ENCODE data around the gene NRK.
"Not testable (repeated sequence)": the region's sequence is repeated elsewhere in the genome, so short reads cannot be mapped to it uniquely, and the experiment has no call there.

NRK gene, protein sequence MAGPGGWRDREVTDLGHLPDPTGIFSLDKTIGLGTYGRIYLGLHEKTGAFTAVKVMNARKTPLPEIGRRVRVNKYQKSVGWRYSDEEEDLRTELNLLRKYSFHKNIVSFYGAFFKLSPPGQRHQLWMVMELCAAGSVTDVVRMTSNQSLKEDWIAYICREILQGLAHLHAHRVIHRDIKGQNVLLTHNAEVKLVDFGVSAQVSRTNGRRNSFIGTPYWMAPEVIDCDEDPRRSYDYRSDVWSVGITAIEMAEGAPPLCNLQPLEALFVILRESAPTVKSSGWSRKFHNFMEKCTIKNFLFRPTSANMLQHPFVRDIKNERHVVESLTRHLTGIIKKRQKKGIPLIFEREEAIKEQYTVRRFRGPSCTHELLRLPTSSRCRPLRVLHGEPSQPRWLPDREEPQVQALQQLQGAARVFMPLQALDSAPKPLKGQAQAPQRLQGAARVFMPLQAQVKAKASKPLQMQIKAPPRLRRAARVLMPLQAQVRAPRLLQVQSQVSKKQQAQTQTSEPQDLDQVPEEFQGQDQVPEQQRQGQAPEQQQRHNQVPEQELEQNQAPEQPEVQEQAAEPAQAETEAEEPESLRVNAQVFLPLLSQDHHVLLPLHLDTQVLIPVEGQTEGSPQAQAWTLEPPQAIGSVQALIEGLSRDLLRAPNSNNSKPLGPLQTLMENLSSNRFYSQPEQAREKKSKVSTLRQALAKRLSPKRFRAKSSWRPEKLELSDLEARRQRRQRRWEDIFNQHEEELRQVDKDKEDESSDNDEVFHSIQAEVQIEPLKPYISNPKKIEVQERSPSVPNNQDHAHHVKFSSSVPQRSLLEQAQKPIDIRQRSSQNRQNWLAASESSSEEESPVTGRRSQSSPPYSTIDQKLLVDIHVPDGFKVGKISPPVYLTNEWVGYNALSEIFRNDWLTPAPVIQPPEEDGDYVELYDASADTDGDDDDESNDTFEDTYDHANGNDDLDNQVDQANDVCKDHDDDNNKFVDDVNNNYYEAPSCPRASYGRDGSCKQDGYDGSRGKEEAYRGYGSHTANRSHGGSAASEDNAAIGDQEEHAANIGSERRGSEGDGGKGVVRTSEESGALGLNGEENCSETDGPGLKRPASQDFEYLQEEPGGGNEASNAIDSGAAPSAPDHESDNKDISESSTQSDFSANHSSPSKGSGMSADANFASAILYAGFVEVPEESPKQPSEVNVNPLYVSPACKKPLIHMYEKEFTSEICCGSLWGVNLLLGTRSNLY (N-terminal part only)

GRCh38 chrX:105822138-105823091 is at the start of gene NRK:
NRK (plus strand) TSS chrX:105822539; CDS start chrX:105822846, 307 bp downstream.
- no peak for DNase-seq

DNA sequence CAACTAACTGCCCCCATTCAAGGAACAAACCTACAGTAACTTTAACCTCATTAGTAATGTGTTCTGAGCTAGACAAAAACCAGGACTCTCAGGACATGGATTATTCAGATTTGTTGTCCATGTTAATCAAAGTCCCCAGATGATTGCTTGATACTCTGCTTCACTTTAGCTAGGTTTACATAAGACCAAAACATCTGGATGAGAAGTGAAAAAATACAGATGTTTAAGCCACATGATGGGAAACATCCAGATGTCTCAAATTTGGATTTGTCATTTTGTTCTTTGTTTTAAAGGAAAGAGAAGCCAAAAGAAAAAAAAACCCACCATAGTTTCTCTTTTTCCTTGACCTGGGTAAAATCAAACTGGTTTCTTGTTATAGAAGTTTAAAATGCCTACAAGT is 48.5 kb upstream of the NRK start:
- DNase-seq = no peak

DNA sequence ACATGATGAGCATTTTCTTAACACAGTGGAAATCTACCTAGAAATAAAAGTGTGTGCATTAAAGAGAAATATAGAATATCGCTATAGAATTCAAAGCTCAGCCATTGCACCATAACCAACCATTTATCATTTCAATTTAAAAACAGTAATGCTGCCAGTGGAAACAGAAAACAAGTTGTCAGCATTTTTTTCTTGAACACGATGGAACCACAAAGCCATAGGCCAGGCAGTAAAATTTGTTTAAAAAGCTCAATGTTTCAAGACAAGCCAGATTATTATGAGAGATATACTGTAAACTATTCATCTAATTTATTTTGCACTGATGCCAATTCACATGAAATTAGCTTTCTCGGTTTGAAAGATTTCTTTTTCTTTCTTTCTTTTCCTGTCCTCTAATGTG is 46.7 kb upstream of the NRK start:
- DNase-seq = no peak

DNA sequence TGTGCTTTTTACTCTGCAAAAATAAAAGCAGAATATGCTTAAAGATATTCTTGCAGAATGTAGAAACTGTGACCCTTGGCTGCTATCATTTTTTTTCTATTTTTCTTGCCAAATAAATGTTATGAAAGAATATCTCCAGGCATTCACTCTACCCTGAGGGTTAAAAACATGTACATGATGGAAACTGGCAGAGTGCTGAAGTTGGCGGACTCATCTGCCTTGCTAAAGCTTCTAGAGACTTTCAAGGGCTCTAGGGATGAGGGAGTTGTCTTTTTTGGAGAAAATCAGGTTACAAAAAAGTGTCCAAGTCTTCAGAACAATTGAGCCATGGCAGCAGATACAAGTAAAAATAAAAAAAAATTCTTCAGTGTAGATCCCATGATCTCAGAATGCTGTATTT is 40.5 kb upstream of the NRK start:
- DNase-seq = no peak

DNA sequence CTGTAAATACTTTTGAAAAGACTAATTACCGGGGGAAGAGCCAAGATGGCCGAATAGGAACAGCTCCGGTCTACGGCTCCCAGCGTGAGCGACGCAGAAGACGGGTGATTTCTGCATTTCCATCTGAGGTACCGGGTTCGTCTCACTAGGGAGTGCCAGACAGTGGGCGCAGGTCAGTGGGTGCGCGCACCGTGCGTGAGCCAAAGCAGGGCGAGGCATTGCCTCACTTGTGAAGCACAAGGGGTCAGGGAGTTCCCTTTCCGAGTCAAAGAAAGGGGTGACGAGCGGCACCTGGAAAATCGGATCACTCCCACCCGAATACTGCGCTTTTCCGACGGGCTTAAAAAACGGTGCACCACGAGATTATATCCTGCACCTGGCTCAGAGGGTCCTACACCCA is 25.5 kb upstream of the NRK start:
- not testable (repeated sequence) for DNase-seq

- DNase-seq = no peak
Measured at GRCh38 chrX:105803891-105804290, 18.4 kb upstream of the NRK start.

DNA sequence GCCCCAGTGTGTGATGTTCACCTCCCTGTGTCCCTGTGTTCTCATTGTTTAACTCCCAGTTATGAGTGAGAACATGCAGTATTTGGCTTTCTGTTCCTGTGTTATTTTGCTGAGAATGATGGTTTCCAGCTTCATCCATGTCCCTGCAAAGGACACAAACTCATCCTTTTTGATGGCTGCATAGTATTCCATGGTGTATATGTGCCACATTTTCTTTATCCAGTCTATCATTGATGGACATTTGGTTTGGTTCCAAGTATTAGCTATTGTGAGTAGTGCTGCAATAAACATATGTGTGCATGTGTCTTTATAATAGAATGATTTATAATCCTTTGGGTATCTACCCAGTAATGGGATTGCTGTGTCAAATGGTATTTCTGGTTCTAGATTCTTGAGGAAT is 16.7 kb upstream of the NRK start:
- DNase-seq = not testable (repeated sequence)

- no peak for DNase-seq
Measured at GRCh38 chrX:105816517-105816916, 5.8 kb upstream of the NRK start.

DNA sequence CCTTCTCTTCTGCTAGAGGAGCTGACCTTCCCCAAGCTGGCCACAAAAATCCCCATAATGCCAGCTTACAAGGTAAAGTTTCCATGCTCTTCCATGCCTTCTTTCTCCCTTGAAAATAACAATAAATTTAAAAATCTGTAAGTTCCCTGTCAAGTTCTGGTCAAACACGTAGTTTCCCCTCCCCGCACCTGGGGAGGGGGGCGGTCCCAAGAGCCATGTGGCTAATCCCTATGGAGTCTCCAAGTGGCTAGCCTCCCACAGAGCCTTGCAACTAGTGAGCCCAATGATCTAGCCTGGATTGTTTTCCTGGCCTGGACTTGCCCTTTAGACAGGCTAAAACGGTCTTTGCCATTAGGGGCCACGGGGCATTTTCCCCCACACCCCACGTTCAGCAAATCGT is 2.1 kb upstream of the NRK start:
- no peak for DNase-seq

DNA sequence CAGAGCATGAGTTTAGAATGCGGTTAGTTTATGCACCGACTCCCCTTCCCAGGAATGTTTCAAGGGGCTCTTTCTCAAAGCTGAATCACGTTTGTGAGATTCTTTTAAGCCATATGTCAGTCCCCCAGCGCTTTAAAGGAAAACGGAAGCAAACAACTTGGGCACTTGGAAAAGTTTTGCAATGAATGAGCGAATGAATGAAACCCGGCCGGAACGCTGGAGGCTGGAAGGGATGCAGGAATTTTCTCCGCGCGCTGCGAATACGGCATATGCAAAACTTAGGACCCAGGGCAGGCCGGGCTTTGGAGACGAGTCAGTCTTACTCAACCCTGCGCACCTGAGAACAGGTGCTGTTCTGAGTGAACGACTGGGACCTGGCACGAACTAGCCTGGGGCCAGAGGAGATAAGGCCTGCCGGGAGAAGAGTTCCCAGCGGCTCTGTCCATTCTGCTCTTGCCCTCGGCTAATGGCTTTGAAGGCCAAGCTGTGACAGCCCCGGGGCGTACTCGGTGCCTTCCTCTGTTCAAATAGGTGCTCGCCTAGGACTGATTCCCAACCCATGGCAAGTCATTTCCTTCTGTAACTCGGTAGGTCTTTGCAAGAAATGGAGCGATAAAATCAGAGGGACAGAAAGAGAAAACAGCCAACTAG is 743 bp upstream of the NRK start:
- no peak for DNase-seq

- DNase-seq = no peak
Measured at GRCh38 chrX:105823092-105823455, 735 bp downstream of the NRK start.

DNA sequence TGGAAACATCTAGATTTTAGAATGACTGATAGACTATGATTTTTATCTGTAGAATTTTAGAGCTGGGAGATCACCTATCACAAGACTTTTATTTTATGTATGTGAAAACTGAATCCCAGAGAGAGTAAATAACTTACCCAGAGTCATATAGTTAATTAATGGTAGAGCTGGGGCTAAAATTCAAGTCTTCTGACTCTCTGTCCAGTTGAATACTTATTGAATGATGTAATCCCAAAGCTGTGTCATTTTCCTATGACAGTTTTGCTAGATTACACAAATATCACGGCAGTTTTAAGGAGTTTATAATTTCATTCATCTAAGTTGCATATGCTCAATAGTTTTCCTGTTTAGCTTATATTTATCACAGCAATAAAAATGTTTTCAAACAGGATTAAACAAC is 6.7 kb downstream of the NRK start:
- no peak for DNase-seq

DNA sequence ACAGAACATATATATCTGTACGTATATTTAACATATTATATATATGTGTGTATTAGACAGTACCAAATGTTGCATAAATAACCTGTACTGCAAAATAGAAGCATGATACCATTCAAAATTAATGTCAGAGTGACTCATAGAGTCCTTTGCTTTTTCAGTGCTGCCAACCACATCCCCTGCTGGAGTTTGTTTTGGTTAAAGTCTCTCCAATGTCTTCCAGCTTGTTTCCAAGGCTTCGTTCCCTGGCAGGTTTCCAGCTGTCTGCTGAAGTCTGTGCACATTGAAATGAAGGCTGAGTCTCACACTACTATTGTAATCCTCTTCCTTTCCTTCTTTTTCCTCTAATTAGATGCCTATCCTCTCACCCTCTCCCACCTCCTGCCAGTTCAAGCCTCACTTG is 14.9 kb downstream of the NRK start:
- no peak for DNase-seq

DNA sequence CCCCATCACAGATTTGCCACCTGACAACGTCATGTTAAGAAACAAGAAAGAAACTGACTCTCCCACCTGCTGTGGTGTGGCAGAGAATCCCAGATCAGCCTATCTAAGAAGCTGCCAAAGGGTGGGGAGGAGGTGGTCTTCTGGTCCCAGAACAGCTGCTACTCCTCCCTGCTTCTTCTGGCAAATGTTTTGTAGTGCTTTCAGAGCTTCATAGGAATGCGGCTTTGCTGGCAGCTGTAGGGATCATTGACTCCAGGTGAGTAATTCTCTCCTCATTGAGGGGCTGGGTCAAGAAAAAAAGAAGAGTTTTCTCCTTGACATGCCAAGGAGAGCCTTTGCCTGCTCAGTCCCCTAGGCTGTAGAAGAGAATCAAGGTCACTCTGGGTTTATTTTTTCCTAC is 23.3 kb downstream of the NRK start:
- no peak for DNase-seq

GRCh38 chrX:105850100-105850499 is 27.8 kb downstream of the NRK start:
- not testable (repeated sequence) for DNase-seq

- DNase-seq = no peak
Measured at GRCh38 chrX:105865709-105866108, 43.4 kb downstream of the NRK start.

DNA sequence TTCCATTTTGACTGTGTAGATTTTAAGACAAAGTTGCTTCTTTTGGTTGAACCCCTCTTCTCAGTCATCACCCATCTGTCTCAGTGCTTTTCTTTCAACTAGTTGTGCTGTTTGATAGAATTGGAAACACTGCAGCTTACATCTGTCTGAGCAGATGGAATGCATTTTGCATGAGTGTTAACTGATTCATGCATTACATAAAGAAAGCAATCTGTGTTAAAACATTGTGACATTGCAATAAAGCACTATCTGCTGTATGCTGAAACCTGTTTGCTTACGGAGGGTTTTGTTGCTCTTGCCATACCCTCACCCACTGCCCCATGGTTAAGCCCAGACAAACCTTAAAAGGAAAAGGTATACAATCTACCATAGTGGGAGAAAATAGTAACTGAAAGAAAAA is 47.4 kb downstream of the NRK start:
- DNase-seq = no peak

- no peak for DNase-seq
Measured at GRCh38 chrX:105870445-105870844, 48.1 kb downstream of the NRK start.

DNA sequence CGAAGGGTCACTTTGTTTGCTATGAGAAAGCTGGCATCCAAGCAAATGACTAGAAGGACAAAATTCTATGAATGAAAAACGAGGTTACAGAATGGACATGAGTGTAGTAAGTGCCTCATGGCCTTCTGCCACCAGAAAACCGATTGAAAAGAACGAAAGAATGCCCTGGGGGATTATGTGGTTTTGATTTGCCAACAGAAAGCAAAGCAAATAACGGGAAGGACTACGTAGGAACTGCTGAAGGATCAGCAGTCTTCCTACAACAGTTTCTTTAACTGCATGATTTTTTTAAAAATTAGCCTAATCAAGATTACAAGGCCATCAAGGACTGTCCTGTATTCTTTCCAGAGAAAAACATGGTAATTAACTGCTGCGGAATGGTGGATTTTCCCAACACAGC is 50.6 kb downstream of the NRK start:
- no peak for DNase-seq

DNA sequence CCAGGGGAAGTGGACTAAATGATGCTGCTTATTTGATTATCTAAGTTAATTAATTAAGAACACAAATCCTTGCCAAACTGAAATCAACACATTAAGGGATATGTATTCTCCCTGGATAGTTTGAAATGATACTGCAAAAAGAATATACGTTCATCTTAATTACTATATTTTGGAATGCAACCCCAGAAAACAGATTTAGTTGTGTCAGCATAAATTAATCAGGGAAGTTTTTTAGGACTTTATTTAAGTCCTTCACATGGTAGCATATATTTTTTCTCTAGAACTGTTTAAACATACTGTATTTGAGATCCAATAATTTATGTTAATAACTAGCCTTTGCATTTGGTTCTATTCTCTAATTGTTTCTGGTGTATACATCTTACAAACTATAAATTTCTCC is 52.5 kb downstream of the NRK start:
- DNase-seq = no peak

DNA sequence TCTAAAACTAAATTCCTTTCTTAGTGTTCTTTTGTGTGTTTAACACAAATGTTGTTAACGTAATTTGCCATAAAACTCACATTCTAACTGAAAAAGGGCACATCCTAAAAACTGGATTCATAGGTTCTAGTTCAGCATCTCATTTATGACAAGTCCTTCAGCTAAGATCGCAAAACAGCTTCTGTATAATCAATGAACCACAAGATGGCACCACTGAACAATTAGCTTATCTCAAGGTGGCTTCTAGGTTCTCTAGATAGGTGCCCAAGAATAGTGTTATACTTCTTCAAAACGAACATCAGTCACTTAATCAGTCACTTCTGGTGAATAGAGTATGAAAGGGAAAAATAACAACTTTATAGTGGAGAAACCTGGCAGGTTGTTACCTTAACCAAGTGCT is 54.3 kb downstream of the NRK start:
- DNase-seq = no peak

- DNase-seq = no peak
Measured at GRCh38 chrX:105880491-105880890, 58.2 kb downstream of the NRK start.

Data from bone marrow (tissue), 2 donors.